MCF 10A (cell line): ENCODE results near the gene U2AF2. TPM values are rescaled to one million over a fixed set of nuclear protein-coding genes. Genes with fewer than 3 reads are reported as not detected.

Experiments used
- BruUV-seq: library from RNA; stranded (reverse); fragments of 400-500 nt; replicated peaks from 2 replicates; lab custom pipeline; 2021; lab: Mats Ljungman, UMichigan
- CTCF ChIA-PET: fragments of 300-600 bp; sonication (Branson Sonifier 250); formaldehyde crosslinking; extraction: SDS; loops from one replicate; lab custom pipeline; 2021; ENCODE audit warnings: antibody characterized with exemption, inconsistent platforms; lab: Yijun Ruan, JAX
- POLR2A ChIA-PET: fragments of 300-600, 350-650 bp; sonication (Branson Sonifier 250); formaldehyde crosslinking; extraction: SDS; loops from one replicate; lab custom pipeline; 2020; ENCODE audit warnings: antibody characterized with exemption, inconsistent platforms; lab: Yijun Ruan, JAX
- DNase-seq: peaks from one replicate; pipeline ENCODE4 v3.0.0-alpha.2; 2018; ENCODE audit not compliant: unreplicated experiment
- H3K27ac Mint-ChIP-seq: one replicate; pipeline ENCODE4 v1.8.0; 2022; ENCODE audit warnings: mild to moderate bottlenecking, low read depth, mixed read lengths; ENCODE audit not compliant: unreplicated experiment
- H3K27me3 Mint-ChIP-seq: one replicate; pipeline ENCODE4 v1.8.0; 2022; ENCODE audit warnings: mixed read lengths; ENCODE audit not compliant: insufficient read depth, unreplicated experiment
- H3K36me3 Mint-ChIP-seq: one replicate; pipeline ENCODE4 v1.8.0; 2022; ENCODE audit warnings: mild to moderate bottlenecking, moderate library complexity, mixed read lengths; ENCODE audit not compliant: insufficient read depth, unreplicated experiment
- H3K4me1 Mint-ChIP-seq: one replicate; pipeline ENCODE4 v1.8.0; 2022; ENCODE audit warnings: mixed read lengths; ENCODE audit not compliant: insufficient read depth, unreplicated experiment
- H3K4me3 Mint-ChIP-seq: one replicate; pipeline ENCODE4 v1.8.0; 2022; ENCODE audit warnings: mild to moderate bottlenecking, moderate library complexity, mixed read lengths; ENCODE audit not compliant: unreplicated experiment
- H3K9me3 Mint-ChIP-seq: one replicate; pipeline ENCODE4 v1.8.0; 2022; ENCODE audit warnings: mixed read lengths; ENCODE audit not compliant: unreplicated experiment
- CTCF ChIP-seq: fragments of 200-600 bp; IDR thresholded peaks from one replicate; pipeline ENCODE4 v1.8.0; 2022; ENCODE audit warnings: antibody characterized with exemption, mild to moderate bottlenecking; ENCODE audit not compliant: unreplicated experiment
- intact Hi-C: fragments of 100-400 bp; cut with micrococcal nuclease; formaldehyde crosslinking; loops from 2 replicates; pipeline ENCODE4 v1.14.1; 2022
- total RNA-seq: library from RNA; stranded (reverse); gene quantifications from 2 replicates; pipeline ENCODE4 v1.2.3, GENCODE V29; 2022

U2AF2 gene
- total RNA-seq, 1 experiment from 2014 or later = 280 TPM

GRCh38 chr19:55640577-55641425 is 14.0 kb upstream of the U2AF2 start, which contains the start of gene ZNF580:
TSS of gene ZNF580 (plus strand) at chr19:55641002. CDS start at chr19:55642509, 1,507 bp downstream.
- no peaks in the 10 kb centered on the region for H3K9me3 Mint-ChIP-seq
- peaks cover 43% of the 10 kb centered on the region for H3K36me3 Mint-ChIP-seq
- ChIA-PET CTCF (interaction anchor here (0.5 to 0.6 kb wide), 2 partner anchors 186 to 1468 kb away, joined by 3 read pairs; partner anchors contain the start of gene TMC4), POLR2A (interaction anchor here (0.8 to 1.0 kb wide), 2 partner anchors 14 to 16 kb away, joined by 3 to 6 read pairs; partner anchors contain the start of gene U2AF2)
- H3K4me3 Mint-ChIP-seq = peak within 1 kb of the TSS; percentile 82
- no peaks in the 10 kb centered on the region for H3K27me3 Mint-ChIP-seq
- peak; percentile 55 for DNase-seq
- BruUV-seq = no TSS peak
- no peak for TF ChIP-seq CTCF
- H3K27ac Mint-ChIP-seq = peak within 1 kb of the TSS; percentile 49
- intact Hi-C loops = no loop called here
- H3K4me1 Mint-ChIP-seq = peaks cover 28% of the 10 kb centered on the region

- no peak for TF ChIP-seq CTCF
- ChIA-PET POLR2A (interaction anchor here (1.0 to 3.0 kb wide), 6 partner anchors 9 to 257 kb away, joined by 3 to 25 read pairs (median 12); partner anchors contain the start of genes FIZ1, TMEM238 and U2AF2), CTCF (interaction anchor here (0.5 kb wide), 1 partner anchor 11 kb away, joined by 3 read pairs; no protein-coding TSS in a partner anchor)
- intact Hi-C loops = loop anchor here (1.0 kb wide), 1 partner anchor 42 kb away; the partner anchor contains the start of gene FIZ1
- peaks cover 51% of the 10 kb centered on the region for H3K36me3 Mint-ChIP-seq
- H3K27me3 Mint-ChIP-seq = no peaks in the 10 kb centered on the region
- H3K4me3 Mint-ChIP-seq = peak overlapping the region; percentile 82
- H3K4me1 Mint-ChIP-seq = peaks cover 20% of the 10 kb centered on the region
- peak; percentile 37 for DNase-seq
- H3K9me3 Mint-ChIP-seq = no peaks in the 10 kb centered on the region
- peak overlapping the region; percentile 49 for H3K27ac Mint-ChIP-seq
- no TSS peak for BruUV-seq
Observed at GRCh38 chr19:55641426-55642152, 13.2 kb upstream of the U2AF2 start.

GRCh38 chr19:55642153-55643002 is 12.5 kb upstream of the U2AF2 start:
- ChIA-PET CTCF (interaction anchor here (0.5 to 1.5 kb wide), 3 partner anchors 12 to 15 kb away, joined by 3 to 4 read pairs (median 3); no protein-coding TSS in a partner anchor), POLR2A (interaction anchor here (0.7 to 3.0 kb wide), 11 partner anchors 8 to 1194 kb away, joined by 3 to 25 read pairs (median 6); partner anchors contain the start of genes FIZ1, LENG8, TMEM238 and U2AF2)
- Mint-ChIP-seq H3K27ac (peak overlapping the region; percentile 94), H3K36me3 (peaks cover 59% of the 10 kb centered on the region), H3K9me3 (no peaks in the 10 kb centered on the region), H3K4me1 (peaks cover 18% of the 10 kb centered on the region), H3K27me3 (no peaks in the 10 kb centered on the region), H3K4me3 (peak overlapping the region; percentile 82)
- DNase-seq = no peak
- intact Hi-C loops = loop anchor here (1.0 kb wide), 2 partner anchors 11 to 43 kb away; partner anchors contain the start of gene FIZ1
- BruUV-seq = no TSS peak
- no peak for TF ChIP-seq CTCF
